Measurements from ENCODE around the gene ANKMY2. TPM values are rescaled to one million over a fixed set of nuclear protein-coding genes. Genes with fewer than 3 reads are reported as not detected.
"Not testable (repeated sequence)": the region's sequence is repeated elsewhere in the genome, so short reads cannot be mapped to it uniquely, and the experiment has no call there.

ANKMY2 gene
- polyA plus RNA-seq, 10 donors = 18.6 to 28.8 (median 24.9) TPM

DNA sequence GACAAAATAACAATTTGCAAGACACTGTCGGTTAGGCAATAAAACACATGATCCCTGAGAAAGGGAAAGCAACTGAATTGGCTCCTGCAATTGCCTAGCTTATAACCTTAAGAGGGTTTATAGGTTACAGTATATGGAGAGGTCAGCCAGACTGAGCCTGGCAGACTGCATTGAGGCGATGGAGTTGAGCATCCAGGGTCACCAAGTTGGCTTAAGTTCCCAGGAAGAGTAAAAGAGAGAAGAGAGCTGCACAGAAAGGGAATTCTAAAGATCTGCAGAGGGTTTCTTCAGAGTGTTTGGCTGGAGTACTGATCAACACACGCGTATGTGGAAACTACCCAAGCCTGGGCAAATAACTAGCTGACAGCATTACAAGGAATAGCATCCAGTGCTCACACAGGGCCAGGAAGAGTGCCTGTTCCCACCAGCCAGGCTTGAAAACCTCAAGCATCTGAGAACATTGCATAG lies 11.2 kb downstream of the ANKMY2 start:
- DNase-seq = peak in 1 of 3 donors; percentile 32

DNA sequence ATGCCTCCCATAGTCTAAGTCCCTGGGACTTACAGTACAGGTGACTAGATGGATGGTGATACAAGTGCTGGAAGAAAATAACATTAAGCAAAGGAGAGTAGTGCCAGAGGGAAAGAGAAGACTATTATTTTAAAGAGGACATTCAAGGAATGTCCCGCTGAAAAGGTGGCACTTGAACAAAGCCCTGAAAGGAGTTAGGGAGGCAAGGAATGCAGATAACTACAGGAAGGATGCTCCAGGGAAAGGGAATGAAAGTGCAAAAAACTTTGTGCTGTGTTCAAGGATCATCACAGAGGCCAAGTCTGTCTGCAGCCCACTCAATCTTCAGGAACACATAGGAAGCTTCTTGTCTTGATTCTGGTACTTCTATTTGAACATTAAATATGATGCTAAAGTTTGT lies 14.9 kb downstream of the ANKMY2 start:
- no peak for DNase-seq

DNA sequence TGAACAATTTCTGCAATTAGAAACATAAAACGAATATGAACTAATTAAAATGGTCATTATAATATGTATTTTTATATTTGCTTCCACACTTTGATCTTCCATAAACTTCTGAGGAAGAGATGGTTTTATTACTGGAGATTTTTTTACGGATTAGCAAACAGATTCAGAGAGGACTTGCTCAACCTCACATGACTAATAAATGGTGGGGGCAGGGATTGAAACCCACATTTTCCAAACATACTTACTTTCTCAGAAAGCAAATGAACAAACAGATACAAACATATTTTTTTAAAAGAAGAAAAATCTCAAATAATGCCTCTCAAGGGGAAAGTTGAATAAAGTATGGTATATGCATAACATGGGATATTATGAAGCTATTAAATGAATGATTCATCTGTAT lies 18.3 kb downstream of the ANKMY2 start:
- no peak for DNase-seq

DNA sequence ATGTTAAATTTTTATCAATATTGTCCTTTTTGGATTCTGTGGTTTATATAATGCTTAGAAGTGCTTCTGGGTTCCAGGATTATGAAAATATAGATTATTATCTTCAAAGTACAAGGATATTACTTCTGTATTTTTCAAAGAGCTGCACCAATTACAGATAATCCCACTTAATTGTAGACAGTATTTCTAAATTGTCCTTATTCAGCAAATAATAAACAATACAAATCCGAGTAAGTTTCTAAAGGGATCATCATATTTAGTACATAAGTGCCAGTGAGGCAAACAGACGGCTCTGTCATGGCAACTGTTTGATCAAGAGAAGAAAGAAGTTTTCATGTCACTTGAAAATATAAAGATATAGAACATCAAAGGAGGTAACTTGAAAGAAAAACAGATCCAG lies 19.2 kb downstream of the ANKMY2 start:
- no peak for DNase-seq

DNA sequence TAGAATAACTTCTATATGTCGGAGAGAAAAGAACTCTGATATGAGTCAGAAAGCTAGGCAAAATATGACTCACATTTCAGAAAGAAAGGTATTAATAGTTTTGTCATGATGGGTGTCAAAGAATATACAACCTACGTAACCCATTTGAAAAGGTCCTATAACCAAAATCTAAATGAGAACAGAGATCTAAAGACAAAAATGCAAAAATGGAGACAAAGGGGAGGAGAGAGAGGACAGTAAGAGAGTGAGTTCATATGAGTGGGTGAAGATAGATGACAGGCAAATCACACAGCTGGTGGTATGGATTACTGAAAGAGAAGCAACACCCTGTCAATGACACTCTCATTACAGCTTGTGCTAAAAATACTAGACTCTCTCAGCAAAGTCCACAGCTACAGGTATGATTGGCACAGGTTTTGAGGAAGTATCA lies 25.6 kb downstream of the ANKMY2 start:
- DNase-seq = peak in 2 of 3 donors; percentile 5 to 41

DNA sequence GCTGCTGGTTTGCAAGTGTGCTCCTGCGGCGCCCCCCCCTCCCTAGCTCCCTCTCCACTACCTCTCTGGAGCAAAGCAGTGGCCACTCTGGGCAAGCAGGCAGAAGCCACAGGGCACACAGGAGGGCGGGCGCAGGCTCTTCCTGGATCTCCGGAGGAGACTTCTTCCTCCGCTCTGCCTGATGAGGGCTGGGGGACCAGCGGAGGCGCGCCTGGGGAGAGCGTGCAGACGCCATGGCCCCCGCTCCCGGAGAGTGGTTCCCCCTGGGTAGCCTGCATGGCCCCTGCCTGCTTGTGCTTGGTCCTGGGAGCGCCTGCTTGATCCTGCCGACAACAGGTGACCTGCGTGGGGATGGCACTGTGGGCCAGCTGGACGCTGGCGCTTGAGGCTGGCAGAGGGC lies 29.0 kb downstream of the ANKMY2 start:
- DNase-seq = no peak

DNA sequence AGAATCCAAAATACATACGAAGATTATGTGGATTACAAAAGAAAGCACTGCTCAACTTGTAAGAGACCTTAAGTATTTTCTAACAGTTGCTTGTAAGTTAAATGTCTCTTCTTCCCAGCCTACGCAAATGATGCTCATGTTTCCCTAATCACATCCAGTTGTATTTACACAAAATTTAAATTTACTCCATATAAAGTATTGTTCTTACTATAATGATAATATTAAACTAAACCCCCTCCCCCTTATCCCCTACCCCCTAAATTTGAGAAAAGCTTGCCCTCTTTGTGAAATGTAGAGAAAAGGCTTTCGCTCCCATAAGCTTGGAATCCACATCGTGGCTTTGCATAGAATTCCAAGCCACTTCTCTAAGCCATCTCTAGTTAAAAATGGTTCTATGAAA lies 29.4 kb downstream of the ANKMY2 start:
- DNase-seq = no peak

DNA sequence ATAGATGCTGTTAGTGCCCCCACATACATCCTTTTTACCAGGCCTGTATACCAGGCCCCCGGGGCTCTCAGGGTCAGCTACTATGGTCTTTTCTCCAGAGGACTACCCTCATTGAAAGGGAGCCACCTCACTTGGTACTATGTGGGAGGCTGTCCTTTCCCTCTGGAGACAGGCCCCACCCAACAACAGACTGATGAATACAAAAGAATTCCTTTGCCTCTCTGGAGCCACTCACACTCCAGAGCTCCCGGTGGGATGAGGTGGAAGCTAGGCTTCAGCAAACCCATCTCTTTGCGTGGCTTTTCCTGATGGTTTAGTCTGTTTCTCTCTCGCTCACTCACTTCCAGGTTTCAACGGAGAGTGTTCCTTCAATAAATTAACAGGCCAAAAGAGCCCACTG lies 30.3 kb downstream of the ANKMY2 start:
- no peak for DNase-seq

DNA sequence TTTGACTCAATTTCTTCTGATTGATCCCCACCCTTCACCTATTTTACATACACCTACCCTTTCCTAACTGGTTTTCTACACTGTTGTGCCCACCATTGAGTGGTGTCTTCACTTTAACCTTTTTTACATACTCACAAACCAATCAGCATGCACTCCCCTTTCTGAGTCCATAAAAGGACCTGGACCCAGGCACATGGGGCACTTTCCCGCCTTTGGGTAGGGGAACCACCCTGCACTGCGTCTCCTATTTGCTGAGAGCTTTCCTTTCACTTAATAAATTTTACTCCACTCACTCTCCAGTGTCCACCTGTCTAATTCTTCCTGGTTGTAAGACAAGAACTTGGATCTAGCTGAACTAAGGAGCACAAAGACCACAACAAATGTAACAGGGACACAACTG lies 33.8 kb downstream of the ANKMY2 start:
- no peak for DNase-seq

DNA sequence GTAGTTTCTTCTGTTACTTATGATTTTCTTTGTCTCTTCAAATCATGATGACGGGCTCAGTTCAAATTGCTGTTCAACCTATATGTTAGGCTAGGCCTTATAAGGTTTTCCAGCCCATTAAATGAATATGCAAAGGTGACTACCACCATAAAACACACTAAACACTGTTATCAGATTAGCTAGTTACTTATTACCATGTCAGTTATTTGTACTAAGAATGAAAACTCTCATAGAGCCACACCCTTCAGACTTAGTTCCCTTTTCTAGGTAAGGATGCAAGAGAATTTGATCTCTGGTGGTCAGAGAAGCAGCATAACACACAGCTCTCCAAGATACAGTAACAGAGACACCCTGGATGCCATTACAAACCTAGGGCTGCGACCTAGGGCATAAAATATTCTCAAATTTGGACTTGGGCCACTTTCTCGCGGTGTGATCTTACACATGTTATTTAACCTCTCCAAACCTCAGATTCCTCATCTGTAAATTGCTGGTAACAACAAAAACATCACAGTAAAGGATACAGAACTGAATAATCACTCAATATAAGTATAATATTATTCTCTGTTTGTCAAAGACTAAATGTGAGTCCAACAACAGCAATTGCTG lies 35.6 kb downstream of the ANKMY2 start:
- no peak for DNase-seq

DNA sequence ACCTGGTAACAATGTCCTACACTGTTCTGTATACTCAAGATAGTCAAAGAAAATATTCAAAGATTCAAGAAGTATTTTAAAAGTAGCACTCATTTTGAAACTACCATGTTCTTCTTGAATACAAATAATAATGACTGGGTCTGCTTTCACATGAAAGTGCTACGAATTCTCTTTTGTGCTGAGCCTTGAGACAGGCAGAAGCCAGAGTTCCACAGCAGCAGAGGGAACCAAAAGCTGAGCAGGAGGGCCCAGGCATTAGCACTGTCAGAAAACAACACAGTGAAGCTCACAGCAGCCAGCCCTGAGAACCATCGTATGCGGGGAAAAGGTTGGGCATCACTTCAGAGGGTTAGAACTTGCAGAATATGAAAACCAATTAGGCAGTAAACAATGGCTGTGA lies 38.9 kb downstream of the ANKMY2 start:
- DNase-seq = no peak

DNA sequence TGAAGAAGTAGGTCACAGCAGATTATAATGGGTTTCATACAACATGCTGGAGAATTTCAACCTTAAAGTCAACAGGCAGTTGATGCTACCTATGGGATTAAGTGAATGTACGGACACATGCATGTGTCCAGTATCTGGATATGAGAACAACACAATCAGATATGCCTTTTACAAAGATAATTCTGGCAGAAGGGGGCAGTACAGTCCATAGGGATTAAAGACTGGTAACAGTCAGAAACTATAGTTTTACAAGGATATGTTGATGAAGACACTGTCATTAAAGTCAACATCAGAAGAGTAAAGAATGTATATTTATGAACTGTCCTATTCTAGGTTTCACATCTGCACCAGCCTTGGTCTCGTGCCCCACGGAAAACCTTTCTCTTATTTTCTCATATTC lies 41.5 kb downstream of the ANKMY2 start:
- DNase-seq = no peak

DNA sequence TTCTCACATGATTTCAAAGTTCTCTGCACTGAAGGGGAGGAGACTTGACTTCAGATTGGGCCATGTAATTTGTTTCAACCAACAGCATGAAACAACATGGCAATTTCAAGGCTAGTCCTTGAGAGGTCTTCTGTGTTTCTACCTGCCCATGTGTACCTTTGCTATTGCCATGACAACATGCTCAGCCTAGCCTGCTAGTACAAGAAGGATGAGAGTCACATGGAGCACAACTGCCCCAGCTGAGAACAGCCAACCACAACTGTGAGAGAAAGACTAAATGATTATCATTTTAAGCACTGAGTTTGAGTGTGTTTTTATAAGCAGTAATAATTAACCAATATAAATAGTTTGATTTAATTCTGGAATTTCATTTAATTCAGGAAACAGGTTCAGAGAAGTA lies 41.9 kb downstream of the ANKMY2 start:
- no peak for DNase-seq

DNA sequence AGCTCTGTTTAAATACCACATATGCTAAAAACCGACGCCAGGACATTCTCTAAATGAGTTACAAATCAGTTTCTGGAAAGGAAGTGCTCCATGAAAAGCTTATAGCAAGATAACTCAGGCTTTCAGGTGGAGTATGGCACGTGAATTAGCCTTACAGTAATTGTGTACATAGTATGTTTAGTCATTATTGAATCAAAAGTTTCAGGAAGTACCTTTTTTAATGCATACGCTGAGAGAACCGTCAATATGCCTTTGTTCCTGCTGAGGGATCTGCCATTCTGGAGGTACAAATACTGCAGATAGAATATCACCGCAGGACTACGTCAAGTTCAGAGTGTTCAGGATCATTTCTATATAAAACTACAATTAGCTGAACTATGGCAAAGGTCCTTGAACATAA lies 45.7 kb downstream of the ANKMY2 start:
- DNase-seq = no peak

DNA sequence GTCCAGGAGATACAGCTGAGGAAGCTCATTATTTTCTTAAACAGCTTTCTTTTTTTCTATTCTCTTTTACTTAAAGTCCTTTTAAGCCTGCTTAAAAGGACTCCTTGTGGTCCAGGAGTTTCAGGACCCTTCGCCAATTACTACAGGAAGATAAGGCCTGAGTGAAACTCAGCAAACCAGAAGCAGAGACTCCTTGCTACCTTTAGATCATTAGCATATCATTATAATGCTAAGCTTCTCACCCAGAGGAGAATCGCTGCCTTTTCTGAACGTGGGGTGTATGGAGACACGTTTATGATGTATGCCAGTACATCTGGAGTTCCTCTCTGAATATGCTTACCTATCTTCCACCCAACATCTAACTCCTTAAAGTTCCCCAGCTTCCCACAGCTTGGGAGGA lies 47.5 kb downstream of the ANKMY2 start:
- DNase-seq = no peak

DNA sequence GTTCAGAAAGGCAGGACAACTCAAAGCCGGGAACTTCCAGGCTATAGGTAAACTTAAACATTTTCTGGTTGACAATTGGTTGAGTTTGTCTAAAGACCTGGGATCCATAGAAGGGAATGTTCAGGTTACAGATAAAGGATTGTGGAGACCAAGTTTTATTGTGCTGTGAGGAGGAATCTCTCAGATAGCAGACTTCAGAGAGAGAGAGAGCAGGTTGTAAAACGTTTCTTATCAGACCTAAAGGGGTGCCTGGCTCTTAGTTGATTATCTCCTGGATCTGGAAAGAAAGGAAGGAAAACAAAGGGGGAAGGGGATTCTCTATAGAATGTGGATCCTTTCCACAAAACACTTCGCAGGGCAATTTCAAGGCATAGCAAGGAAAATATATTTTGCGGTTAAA lies 50.0 kb downstream of the ANKMY2 start:
- not testable (repeated sequence) for DNase-seq

DNA sequence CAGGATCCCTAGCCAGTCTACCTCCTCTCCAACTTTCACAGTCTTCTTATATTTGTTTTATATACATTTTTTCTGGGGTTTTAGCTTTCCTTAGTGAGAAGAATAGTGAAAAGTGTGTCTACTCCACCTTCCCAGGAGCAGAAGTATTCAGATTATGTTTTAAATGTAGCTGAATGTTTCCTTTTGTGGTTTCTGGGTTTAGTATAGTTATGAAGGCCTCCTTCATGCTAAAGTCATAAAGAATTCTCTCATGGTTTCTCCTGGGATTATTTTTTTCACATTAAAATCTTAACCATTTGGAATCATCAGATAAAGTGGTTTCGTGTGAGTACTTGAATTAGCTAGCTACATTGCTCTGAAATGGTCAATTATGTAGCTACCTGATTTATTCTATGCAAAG lies 50.9 kb downstream of the ANKMY2 start:
- no peak for DNase-seq

DNA sequence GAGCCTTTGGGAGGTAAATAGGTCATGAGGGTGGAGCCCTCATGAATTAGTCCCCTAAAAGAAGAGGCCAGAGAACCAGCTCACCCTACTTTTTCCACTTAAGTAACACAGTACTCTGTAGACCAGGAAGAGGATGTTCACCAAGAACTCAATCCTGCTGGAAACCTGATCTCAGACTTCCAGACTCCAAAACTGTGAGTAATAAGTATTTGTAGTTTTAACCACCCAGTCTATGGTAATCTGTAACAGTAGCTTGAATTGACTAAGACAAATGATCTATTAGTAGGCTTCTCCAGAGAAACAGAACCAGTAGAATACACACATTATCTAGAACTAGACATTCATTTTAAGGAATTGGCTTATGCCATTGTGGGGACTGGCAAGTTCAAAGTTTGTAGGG lies 51.5 kb downstream of the ANKMY2 start:
- DNase-seq = peak in 1 of 3 donors; percentile 20

DNA sequence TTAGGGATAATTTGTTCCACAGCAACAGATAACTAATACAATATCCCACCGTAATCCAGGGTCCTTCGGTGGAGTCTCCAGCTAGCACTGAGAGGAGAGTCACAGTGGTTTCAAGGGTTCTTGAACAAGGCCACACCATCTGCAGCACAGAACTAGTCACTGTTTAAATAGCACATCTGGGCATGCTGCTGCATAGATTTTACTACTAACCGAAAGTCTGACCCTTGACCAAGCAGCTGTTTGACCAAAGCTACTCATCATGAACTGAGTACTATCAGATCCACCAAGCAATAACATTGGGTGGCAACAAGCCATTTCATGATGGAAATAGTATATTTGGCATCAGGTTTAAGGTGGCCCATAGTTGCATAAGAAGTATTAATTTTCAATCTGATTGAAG lies 53.2 kb downstream of the ANKMY2 start:
- no peak for DNase-seq

DNA sequence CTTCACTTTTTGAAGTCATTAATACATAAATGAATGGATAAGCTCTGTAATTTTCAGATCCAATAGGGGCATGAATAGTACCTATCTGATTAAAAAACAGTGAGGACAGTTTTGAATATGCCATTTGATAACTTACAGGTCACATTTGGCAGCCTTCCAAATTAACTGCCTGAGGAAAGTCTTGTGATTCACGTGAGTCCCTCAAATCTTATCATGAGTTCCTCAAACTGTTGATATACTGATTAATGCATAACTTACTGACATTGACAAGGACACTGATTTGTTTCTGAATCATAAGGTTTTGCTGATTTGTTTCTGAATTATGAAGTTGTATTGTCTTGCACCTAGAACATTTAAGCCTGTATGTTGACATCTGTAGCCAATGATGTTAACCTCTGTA lies 55.1 kb downstream of the ANKMY2 start:
- no peak for DNase-seq

DNA sequence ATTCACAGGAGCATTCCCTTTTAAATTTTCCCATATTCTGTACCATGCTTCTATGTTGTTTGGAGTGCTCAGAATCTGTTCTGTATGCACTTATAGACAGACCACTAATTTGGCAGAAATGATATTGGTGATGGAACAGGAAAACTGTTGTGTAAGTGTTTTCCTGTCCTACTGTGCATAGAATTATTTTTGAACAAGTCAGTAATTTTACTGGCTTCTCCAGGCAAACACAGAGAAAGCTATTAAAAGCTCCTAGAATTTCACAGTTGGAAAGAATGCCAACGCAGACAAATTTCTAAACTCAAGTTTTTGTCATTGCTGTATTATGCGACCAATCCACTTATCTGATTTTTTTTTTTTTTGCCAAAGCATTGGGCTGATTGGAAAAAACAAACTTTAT lies 55.7 kb downstream of the ANKMY2 start:
- no peak for DNase-seq

DNA sequence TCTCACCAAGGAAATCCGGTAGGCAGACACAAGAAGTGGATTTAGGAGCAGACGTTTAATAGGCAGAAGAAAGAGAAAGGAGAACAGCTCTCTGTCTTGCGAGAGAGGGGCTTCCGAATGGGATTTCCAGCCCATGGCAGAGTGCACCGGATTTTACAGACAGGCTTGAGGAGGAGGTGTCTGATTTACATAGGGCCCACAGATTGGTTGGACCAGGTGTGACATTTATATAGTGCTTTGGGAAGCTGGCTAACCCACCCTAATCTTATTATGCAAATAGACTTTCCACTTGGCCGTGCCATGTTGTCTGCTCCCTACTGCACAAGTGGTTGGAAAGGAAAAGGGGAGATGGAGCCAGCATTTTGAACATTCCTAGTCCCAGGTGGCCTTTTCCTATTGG lies 57.8 kb downstream of the ANKMY2 start:
- peak in 2 of 3 donors; percentile 36 to 56 for DNase-seq

DNA sequence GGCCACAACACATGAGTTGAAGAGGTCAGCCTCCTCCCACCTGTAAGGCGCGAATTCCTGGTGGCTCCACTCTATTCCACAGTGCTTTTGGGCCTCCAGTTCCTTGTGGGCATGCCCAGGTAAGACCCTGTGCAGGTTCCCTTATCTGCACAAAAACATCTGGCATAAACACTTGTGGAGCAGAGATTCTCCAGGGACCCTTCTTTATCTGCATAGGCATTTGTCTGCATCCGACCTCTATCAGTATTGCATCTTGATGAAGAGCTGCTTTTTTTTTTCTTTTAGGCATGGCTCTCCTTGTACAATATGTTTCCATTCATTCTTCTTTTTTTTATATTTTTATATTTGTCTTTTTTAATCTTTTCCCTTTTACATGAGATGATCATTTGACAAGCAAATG lies 58.4 kb downstream of the ANKMY2 start:
- DNase-seq = no peak

DNA sequence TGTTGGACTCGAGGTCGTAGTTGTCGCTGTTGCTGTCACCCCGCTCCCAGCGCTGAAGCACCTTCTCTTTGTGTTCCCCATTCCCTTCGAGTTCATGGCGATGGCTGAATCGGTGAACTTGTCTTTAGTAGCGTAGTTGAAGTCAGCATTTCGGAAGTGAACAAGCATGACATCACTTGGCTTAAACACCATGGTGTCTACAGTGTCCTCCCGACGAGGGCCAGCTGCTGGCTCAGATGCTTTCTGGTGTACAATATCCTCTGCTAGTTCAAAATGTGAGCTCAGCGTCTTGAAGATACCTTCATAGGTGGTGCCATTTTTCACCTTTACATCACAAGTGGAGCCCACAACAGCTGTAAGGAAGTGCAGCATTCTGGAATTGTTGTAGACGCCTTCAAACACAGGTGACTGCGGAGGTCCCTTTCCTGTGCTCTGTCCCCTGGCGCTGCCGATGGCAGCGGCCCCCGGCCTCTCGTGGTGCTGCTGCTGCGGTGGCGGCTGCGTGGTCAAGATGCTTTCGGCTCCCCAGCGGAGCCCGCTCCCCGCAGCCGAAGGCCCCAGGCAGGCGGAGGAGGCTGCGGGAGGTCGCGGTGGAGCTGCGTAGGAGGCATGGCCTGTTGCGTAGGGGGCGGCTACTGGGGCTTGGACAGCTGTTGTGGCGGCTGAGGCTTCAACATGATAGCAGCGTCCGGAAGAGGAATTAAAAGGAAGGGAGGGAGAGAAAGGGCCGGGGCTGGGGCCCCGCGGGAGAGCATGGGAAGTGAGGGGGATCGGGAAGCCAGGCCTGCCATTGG lies 59.3 kb downstream of the ANKMY2 start:
- peak in 1 of 3 donors; percentile 35 for DNase-seq
